Keratinocyte (primary cell): ENCODE results near the gene GNPTG.

Experiments
- EZH2 ChIP-seq: IDR thresholded peaks from one replicate; pipeline ENCODE4 v1.6.1; 2012; ENCODE audit warnings: inconsistent platforms, mild to moderate bottlenecking, low read length, moderate library complexity
- TF ChIP-seq, protein P1 (sequence below), 3 experiments: IDR thresholded peaks in 1 of 3; conservative IDR thresholded peaks in 1 of 3; optimal IDR thresholded peaks in 1 of 3; 2 replicates in 2 of 3; 3 replicates in 1 of 3; pipeline versions ENCODE3 to v1.5.1; 2011; ENCODE audit warnings: low read length in 3 of 3, mild to moderate bottlenecking in 3 of 3, moderate library complexity in 2 of 3, control low read depth in 1 of 3, inconsistent platforms in 1 of 3; ENCODE audit not compliant: insufficient read depth in 2 of 3; ENCODE audit errors: extremely low read depth in 1 of 3

DNA sequence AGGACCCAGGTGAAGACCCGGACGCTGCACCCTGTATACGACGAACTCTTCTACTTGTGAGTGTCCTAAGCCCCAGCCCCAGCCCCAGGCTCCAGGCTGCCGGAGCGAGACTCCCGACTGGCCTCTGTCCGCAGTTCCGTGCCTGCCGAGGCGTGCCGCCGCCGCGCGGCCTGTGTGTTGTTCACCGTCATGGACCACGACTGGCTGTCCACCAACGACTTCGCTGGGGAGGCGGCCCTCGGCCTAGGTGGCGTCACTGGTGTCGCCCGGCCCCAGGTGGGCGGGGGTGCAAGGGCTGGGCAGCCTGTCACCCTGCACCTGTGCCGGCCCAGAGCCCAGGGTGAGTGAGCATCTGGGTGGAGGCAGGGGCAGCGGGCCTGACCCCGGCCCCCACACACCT lies 3.8 kb upstream of the GNPTG start:
- TF ChIP-seq, protein P1, sequence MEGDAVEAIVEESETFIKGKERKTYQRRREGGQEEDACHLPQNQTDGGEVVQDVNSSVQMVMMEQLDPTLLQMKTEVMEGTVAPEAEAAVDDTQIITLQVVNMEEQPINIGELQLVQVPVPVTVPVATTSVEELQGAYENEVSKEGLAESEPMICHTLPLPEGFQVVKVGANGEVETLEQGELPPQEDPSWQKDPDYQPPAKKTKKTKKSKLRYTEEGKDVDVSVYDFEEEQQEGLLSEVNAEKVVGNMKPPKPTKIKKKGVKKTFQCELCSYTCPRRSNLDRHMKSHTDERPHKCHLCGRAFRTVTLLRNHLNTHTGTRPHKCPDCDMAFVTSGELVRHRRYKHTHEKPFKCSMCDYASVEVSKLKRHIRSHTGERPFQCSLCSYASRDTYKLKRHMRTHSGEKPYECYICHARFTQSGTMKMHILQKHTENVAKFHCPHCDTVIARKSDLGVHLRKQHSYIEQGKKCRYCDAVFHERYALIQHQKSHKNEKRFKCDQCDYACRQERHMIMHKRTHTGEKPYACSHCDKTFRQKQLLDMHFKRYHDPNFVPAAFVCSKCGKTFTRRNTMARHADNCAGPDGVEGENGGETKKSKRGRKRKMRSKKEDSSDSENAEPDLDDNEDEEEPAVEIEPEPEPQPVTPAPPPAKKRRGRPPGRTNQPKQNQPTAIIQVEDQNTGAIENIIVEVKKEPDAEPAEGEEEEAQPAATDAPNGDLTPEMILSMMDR (optimal IDR thresholded peaks at IDR 0.05 in 1 of 3, IDR thresholded peaks at IDR 0.05 in 1 of 3, conservative IDR thresholded peaks at IDR 0.05 in 1 of 3; ENCODE audit: extremely low read depth in 1 of 3, insufficient read depth in 2 of 3, low read length in 3 of 3): no peak
- TF ChIP-seq EZH2: no peak
